GM23248 (cell line): Measurements from ENCODE around the gene LHCGR.

Source experiments
- EZH2 ChIP-seq: fragments of 200-600 bp; sonication (generic); IDR thresholded peaks from 2 replicates; pipeline ENCODE4 v1.6.1; 2018; ENCODE audit warnings: antibody characterized with exemption, mild to moderate bottlenecking; ENCODE audit not compliant: insufficient read depth, poor library complexity, severe bottlenecking
- EZH2phosphoT487 ChIP-seq: fragments of 200-600 bp; sonication (generic); IDR thresholded peaks from 2 replicates; pipeline ENCODE4 v1.6.1; 2018; ENCODE audit warnings: antibody characterized with exemption, moderate library complexity, mild to moderate bottlenecking, low read depth; ENCODE audit not compliant: insufficient read depth

- TF ChIP-seq EZH2phosphoT487 (no peak), EZH2 (no peak)
Measured at GRCh38 chr2:48713647-48714046, 41.9 kb downstream of the LHCGR start.
